HUDEP-2 (cell line): Measurements from ENCODE around the gene TM7SF3.

ENCODE experiments used
- DNase-seq, 76 experiments: peaks; one replicate each; lab custom pipeline; 2025; ENCODE audit not compliant: unreplicated experiment in 76 of 76; lab: John Stamatoyannopoulos, UW

The TM7SF3 gene

DNA sequence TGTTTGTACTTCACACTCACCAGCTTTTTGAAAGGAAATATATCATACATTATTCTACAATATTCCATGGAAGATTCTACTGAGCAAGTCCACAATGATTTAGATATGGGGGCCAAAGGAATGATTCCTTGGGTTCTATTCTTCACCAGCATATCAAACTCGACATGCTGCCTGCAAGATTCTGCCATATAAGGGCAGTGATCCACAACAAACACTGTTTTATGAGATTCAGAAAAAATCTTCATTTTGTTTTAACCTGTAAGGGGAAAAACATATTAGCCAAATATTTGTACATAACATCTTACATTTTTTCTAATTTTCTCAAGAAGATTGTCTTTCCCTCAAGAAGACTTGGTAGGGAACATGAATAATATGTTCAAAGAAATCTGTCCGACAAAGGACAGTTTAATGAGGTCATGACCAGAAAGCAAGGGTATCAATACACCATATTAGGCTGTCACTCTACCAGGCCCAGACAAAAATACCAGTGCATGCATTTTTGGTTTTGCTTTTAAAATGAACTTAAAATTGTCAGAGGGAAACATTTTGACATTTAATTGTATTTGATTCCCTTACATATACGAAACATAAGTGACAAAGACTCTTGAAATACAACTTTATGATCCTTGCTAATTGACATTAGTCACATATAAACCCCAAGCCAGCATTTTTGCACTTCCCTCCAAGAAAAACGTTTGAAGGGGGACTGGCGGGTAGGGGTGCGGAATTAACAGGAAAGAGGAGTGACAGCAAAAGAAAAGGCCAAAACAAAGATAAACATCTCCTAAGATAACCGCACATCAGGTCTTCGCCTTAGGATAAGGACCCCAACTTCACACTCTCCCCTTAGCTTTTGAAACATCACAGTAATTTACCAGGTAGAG, 77.4 kb downstream of the TM7SF3 start:
- peak in 4 of 76 experiments; percentile 0 to 39 (median 24) for DNase-seq

DNA sequence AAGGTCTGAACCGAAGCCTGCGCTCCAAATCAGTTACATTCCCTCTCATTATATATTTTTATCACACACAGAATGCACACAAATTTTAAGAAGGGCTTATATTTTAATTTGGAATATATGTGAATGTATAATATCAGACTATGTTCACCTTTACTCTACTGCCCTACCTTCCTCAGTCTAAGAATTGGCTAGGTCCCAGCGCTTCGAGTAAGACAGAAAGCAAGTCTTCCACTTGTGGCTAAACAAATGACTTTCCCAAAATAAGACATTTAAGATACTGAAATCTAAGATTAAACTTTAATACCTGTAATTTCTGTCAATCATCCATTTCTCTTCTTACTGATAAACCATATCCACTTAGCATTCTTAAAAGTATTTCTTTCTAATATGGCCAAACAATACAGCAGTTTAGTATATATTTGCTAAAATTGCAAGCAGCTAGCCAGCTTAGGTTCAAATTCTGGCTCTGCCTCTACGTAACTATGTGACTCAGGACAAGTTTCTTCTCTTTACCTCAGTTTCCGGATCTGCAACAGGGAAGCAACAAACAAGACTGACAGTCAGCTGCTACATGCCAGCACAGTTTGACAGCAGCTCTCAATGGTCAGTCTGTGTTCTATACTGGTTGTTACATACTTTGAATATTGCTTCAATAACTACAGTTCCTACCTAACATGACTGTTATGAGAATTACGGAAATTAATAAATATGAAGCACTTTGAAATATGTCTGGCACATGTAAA, 78.4 kb downstream of the TM7SF3 start:
- no peak for DNase-seq

DNA sequence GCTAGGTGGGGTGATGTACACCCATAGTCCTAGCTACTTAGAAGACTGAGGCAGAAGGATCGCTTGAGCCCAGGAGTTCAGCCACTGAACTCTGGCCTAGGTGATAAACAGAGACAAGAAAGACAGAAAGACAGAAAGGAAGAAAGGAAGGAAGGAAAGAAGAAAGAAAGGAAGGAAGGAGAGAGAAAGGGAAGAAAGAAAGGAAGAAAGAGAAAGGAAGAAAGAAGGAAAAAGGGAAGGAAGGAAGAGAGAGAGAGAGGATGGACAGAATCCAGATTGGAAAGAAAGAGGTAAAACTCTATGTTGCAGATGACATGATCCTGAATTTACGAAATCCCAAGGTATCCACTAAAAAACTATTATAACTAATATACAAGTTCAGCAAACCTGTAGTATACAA, 84.6 kb downstream of the TM7SF3 start:
- DNase-seq = no peak

DNA sequence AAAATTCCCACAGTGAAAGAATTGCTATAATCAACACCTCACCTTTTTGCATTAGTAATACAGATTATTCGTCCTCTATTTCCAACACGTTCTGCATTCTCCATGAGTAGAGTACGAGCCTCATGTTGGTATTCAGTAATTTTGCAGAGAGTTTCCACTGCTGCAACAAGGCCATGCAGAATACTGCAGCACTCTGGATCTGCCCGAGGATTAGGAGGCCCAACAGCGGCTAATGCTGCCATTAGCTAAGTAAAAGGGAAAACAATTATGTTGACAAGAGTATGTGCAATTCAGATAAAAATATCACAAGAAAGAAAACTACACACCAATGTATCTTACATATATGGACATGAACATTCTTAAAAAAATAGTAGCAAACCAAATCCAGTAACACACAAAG, 85.5 kb downstream of the TM7SF3 start:
- DNase-seq = no peak
